Breast epithelium (tissue), 3 donors: ENCODE measurements around the gene RPL5.

ENCODE experiments used
- CTCF ChIP-seq, 3 donors: fragments of 450-650 bp; IDR thresholded peaks; one replicate each; pipeline ENCODE4 v1.5.1; 2016 to 2017; ENCODE audit warnings: antibody characterized with exemption in 3 of 3, mild to moderate bottlenecking in 3 of 3, moderate library complexity in 3 of 3
- POLR2A ChIP-seq: fragments of 450-650 bp; IDR thresholded peaks from one replicate; pipeline ENCODE4 v1.6.1; 2016; ENCODE audit warnings: antibody characterized with exemption, mild to moderate bottlenecking, moderate library complexity

GRCh38 chr1:92826792-92827191, 5.0 kb upstream of the RPL5 start:
- TF ChIP-seq POLR2A (no peak), CTCF (IDR thresholded peaks at IDR 0.05) (no peak)
